Measurements from ENCODE around the gene EFCAB6. TPM values are rescaled to one million over a fixed set of nuclear protein-coding genes. Genes with fewer than 3 reads are reported as not detected.

EFCAB6 gene
- total RNA-seq, 1 experiment from 2014 or later: not detected

- no peaks in the 10 kb centered on the region for H3K9me3 ChIP-seq
- DNase-seq: no peak
- ChIA-PET CTCF (no interaction called here), POLR2A (no interaction called here)
- H3K4me3 ChIP-seq (ENCODE audit: low read depth, low read length): no peak overlapping the region
- no peaks in the 10 kb centered on the region for H3K36me3 Mint-ChIP-seq (ENCODE audit: insufficient read depth, unreplicated experiment)
- BruUV-seq (replicated peaks): no TSS peak
- no peak overlapping the region for H3K4me3 Mint-ChIP-seq (ENCODE audit: unreplicated experiment)
- no peak for TF ChIP-seq CTCF (IDR thresholded peaks at IDR 0.05; ENCODE audit: insufficient read depth in 1 of 2, low read depth in 1 of 2, low read length in 1 of 2, severe bottlenecking in 1 of 2, unreplicated experiment in 1 of 2)
- no peaks in the 10 kb centered on the region for H3K27me3 ChIP-seq (replicated peaks; ENCODE audit: control insufficient read depth, insufficient read depth, low read length)
- no peaks in the 10 kb centered on the region for H3K36me3 ChIP-seq (ENCODE audit: control insufficient read depth, insufficient read depth, low read length)
- H3K9me3 Mint-ChIP-seq (ENCODE audit: unreplicated experiment): peaks cover 10% of the 10 kb centered on the region
- intact Hi-C loops (cut with micrococcal nuclease; ENCODE audit: unreplicated experiment): no loop called here
- no peaks in the 10 kb centered on the region for H3K4me1 ChIP-seq
- H3K27ac Mint-ChIP-seq (ENCODE audit: unreplicated experiment): no peak overlapping the region
- peaks cover 25% of the 10 kb centered on the region for H3K27me3 Mint-ChIP-seq (ENCODE audit: insufficient read depth, unreplicated experiment)
- H3K4me1 Mint-ChIP-seq (ENCODE audit: low read depth, unreplicated experiment): no peaks in the 10 kb centered on the region
Measured at GRCh38 chr22:43591380-43591779, 220.7 kb downstream of the EFCAB6 start.

- Histone ChIP-seq H3K4me1 (no peaks in the 10 kb centered on the region), H3K9me3 (peaks cover 3% of the 10 kb centered on the region; the same call in 1 of the 2 replicates), H3K27me3 (replicated peaks; ENCODE audit: control insufficient read depth, insufficient read depth, low read length) (no peaks in the 10 kb centered on the region), H3K36me3 (ENCODE audit: control insufficient read depth, insufficient read depth, low read length) (no peaks in the 10 kb centered on the region), H3K4me3 (ENCODE audit: low read depth, low read length) (no peak overlapping the region)
- no peak for TF ChIP-seq CTCF (IDR thresholded peaks at IDR 0.05; ENCODE audit: insufficient read depth in 1 of 2, low read depth in 1 of 2, low read length in 1 of 2, severe bottlenecking in 1 of 2, unreplicated experiment in 1 of 2)
- intact Hi-C loops (cut with micrococcal nuclease; ENCODE audit: unreplicated experiment): no loop called here
- Mint-ChIP-seq H3K27me3 (ENCODE audit: insufficient read depth, unreplicated experiment) (peaks cover 12% of the 10 kb centered on the region), H3K9me3 (ENCODE audit: unreplicated experiment) (peaks cover 11% of the 10 kb centered on the region), H3K36me3 (ENCODE audit: insufficient read depth, unreplicated experiment) (no peaks in the 10 kb centered on the region), H3K27ac (ENCODE audit: unreplicated experiment) (no peak overlapping the region), H3K4me1 (ENCODE audit: low read depth, unreplicated experiment) (no peaks in the 10 kb centered on the region), H3K4me3 (ENCODE audit: unreplicated experiment) (no peak overlapping the region)
- CTCF ChIA-PET: no interaction called here
- POLR2A ChIA-PET: no interaction called here
- no peak for DNase-seq
- no TSS peak for BruUV-seq (replicated peaks)
Measured at GRCh38 chr22:43587574-43587973, 224.5 kb downstream of the EFCAB6 start.

- Histone ChIP-seq H3K27me3 (replicated peaks; ENCODE audit: control insufficient read depth, insufficient read depth, low read length) (no peaks in the 10 kb centered on the region), H3K4me3 (ENCODE audit: low read depth, low read length) (no peak overlapping the region), H3K36me3 (ENCODE audit: control insufficient read depth, insufficient read depth, low read length) (no peaks in the 10 kb centered on the region), H3K9me3 (peaks cover 7% of the 10 kb centered on the region; the same call in 1 of the 2 replicates), H3K4me1 (no peaks in the 10 kb centered on the region)
- intact Hi-C loops (cut with micrococcal nuclease; ENCODE audit: unreplicated experiment): no loop called here
- no peak for TF ChIP-seq CTCF (IDR thresholded peaks at IDR 0.05; ENCODE audit: insufficient read depth in 1 of 2, low read depth in 1 of 2, low read length in 1 of 2, severe bottlenecking in 1 of 2, unreplicated experiment in 1 of 2)
- Mint-ChIP-seq H3K9me3 (ENCODE audit: unreplicated experiment) (peaks cover 18% of the 10 kb centered on the region), H3K36me3 (ENCODE audit: insufficient read depth, unreplicated experiment) (no peaks in the 10 kb centered on the region), H3K4me1 (ENCODE audit: low read depth, unreplicated experiment) (no peaks in the 10 kb centered on the region), H3K27ac (ENCODE audit: unreplicated experiment) (no peak overlapping the region), H3K27me3 (ENCODE audit: insufficient read depth, unreplicated experiment) (peaks cover 8% of the 10 kb centered on the region), H3K4me3 (ENCODE audit: unreplicated experiment) (no peak overlapping the region)
- no peak for DNase-seq
- CTCF ChIA-PET: no interaction called here
- POLR2A ChIA-PET: no interaction called here
- no TSS peak for BruUV-seq (replicated peaks)
Measured at GRCh38 chr22:43583501-43583900, 228.6 kb downstream of the EFCAB6 start.

Data from Caco-2 (cell line).